ENCODE results near the gene NTNG1. TPM values are rescaled to one million over a fixed set of nuclear protein-coding genes. Genes with fewer than 3 reads are reported as not detected.
A peak's percentile ranks its signal among the peaks of the same experiment; 100 is the strongest.

The NTNG1 gene
- total RNA-seq, 1 donor from 2014 or later: 0.79 TPM

DNA sequence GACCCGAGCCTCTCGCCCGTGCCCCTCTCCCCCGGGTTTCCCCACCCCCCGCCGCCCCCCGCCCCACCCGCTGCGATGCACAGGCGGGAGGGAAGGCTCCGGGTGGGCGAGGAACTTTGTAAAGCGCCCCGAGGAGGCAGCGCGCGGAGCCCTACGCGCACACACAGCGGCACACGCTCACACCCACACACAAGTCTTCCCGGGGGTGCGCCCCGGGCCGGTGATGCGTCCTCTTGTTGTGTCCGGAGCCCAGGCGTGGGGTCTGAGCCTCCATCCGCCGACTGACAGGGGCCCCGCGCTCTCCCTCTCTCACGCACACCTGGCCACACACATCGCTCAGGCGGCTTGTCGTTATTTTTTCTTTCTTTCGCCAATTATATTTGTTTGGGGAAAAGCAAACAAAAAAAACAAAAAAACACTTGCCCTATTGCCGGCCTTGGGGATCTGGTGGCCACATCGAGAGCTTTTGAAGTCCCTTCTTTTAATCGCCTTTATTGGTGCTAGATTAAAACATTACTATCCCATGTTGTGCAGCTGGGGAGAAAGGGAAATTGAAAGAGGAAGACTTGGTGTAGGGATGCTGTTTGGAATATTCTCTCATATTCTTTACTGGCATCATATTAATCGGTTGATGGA is 770 bp downstream of the NTNG1 start:
- H3K4me1 Mint-ChIP-seq: peaks cover 10% of the 10 kb centered on the region
- Histone ChIP-seq H3K4me3 (peak overlapping the region; percentile 64), H3K36me3 (no peaks in the 10 kb centered on the region), H3F3A (ENCODE audit: low read depth) (no peaks in the 10 kb centered on the region), H4K20me1 (ENCODE audit: low read depth) (no peaks in the 10 kb centered on the region), H3K27ac (no peak overlapping the region), H3K4me1 (peaks cover 5% of the 10 kb centered on the region), H3K27me3 (peaks cover 42% of the 10 kb centered on the region), H2AFZ (replicated peaks) (peak overlapping the region; percentile 87), H3K9ac (no peak overlapping the region), H3K79me2 (ENCODE audit: low read depth) (no peaks in the 10 kb centered on the region), H3K9me3 (ENCODE audit: low read depth) (no peaks in the 10 kb centered on the region), H3K4me2 (peak overlapping the region; percentile 90)
- H3K4me3 Mint-ChIP-seq: peak overlapping the region; percentile 88
- H3K9me3 Mint-ChIP-seq: no peaks in the 10 kb centered on the region
- peak; percentile 61 for DNase-seq (ENCODE audit: low spot score)
- H3K27me3 Mint-ChIP-seq (ENCODE audit: insufficient read depth, low read depth): peaks cover 21% of the 10 kb centered on the region
- no peak for TF ChIP-seq EZH2phosphoT487 (IDR thresholded peaks at IDR 0.05)
- no peak for TF ChIP-seq EZH2 (IDR thresholded peaks at IDR 0.05)
- TF ChIP-seq, protein P1, sequence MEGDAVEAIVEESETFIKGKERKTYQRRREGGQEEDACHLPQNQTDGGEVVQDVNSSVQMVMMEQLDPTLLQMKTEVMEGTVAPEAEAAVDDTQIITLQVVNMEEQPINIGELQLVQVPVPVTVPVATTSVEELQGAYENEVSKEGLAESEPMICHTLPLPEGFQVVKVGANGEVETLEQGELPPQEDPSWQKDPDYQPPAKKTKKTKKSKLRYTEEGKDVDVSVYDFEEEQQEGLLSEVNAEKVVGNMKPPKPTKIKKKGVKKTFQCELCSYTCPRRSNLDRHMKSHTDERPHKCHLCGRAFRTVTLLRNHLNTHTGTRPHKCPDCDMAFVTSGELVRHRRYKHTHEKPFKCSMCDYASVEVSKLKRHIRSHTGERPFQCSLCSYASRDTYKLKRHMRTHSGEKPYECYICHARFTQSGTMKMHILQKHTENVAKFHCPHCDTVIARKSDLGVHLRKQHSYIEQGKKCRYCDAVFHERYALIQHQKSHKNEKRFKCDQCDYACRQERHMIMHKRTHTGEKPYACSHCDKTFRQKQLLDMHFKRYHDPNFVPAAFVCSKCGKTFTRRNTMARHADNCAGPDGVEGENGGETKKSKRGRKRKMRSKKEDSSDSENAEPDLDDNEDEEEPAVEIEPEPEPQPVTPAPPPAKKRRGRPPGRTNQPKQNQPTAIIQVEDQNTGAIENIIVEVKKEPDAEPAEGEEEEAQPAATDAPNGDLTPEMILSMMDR (IDR thresholded peaks at IDR 0.05): no peak
- H3K27ac Mint-ChIP-seq: no peak overlapping the region
- no peaks in the 10 kb centered on the region for H3K36me3 Mint-ChIP-seq

DNA sequence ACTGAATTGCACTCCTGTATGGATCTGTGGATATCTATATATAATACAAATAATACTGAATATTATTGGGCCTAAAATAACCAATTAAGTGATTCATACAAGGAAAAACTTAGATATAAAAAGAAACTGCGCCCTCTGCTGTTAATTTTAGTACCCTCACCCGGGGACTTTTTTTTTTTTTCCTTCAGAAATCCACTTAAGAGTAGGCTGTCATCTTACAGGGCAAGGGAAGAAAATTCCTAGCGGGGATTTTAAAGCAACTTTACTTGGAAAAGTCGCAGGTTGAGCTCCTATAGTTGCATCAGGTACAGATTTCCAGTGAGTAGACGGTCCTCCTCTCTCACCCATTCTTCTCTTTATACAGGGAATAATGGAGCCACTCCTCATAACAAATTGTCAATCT is 1.3 kb downstream of the NTNG1 start:
- Histone ChIP-seq H2AFZ (replicated peaks) (no peak overlapping the region), H3K4me3 (peak overlapping the region; percentile 64), H3K79me2 (ENCODE audit: low read depth) (no peaks in the 10 kb centered on the region), H3K9me3 (ENCODE audit: low read depth) (no peaks in the 10 kb centered on the region), H3K27ac (no peak overlapping the region), H3K4me2 (peak overlapping the region; percentile 90), H3K27me3 (peaks cover 42% of the 10 kb centered on the region), H3K36me3 (no peaks in the 10 kb centered on the region), H3F3A (ENCODE audit: low read depth) (no peaks in the 10 kb centered on the region), H4K20me1 (ENCODE audit: low read depth) (no peaks in the 10 kb centered on the region), H3K9ac (no peak overlapping the region), H3K4me1 (peaks cover 6% of the 10 kb centered on the region)
- no peak overlapping the region for H3K27ac Mint-ChIP-seq
- no peak for TF ChIP-seq EZH2phosphoT487 (IDR thresholded peaks at IDR 0.05)
- TF ChIP-seq, protein P1 (IDR thresholded peaks at IDR 0.05): peak; percentile 89
- no peaks in the 10 kb centered on the region for H3K36me3 Mint-ChIP-seq
- peaks cover 21% of the 10 kb centered on the region for H3K27me3 Mint-ChIP-seq (ENCODE audit: insufficient read depth, low read depth)
- peak overlapping the region; percentile 88 for H3K4me3 Mint-ChIP-seq
- H3K4me1 Mint-ChIP-seq: peaks cover 10% of the 10 kb centered on the region
- peak; percentile 52 for DNase-seq (ENCODE audit: low spot score)
- H3K9me3 Mint-ChIP-seq: no peaks in the 10 kb centered on the region

DNA sequence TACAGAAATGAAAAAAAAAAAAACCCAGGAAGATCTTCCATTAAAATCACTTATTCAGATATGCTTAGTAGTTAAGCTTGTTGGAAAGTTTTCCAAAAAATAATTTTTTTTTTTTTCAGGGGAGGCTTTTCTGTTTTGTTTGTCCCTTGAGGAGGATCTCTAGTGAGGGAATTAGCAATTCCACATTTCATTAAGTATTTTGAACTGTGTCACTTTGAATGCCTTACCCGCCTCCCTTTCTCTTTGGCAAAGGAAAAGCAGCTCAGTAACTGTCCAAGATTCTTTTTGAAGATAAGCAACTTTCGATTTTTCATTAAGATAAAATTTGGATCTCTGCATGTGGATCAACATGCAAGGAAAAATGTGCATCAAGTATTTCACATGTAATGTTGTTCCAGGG is 1.8 kb downstream of the NTNG1 start:
- peaks cover 21% of the 10 kb centered on the region for H3K27me3 Mint-ChIP-seq (ENCODE audit: insufficient read depth, low read depth)
- Histone ChIP-seq H3K36me3 (no peaks in the 10 kb centered on the region), H4K20me1 (ENCODE audit: low read depth) (no peaks in the 10 kb centered on the region), H3K4me3 (no peak overlapping the region), H3K4me2 (no peak overlapping the region), H3K4me1 (peaks cover 11% of the 10 kb centered on the region), H3F3A (ENCODE audit: low read depth) (no peaks in the 10 kb centered on the region), H3K27ac (no peak overlapping the region), H3K79me2 (ENCODE audit: low read depth) (no peaks in the 10 kb centered on the region), H3K9me3 (ENCODE audit: low read depth) (no peaks in the 10 kb centered on the region), H3K9ac (no peak overlapping the region), H3K27me3 (peaks cover 42% of the 10 kb centered on the region), H2AFZ (replicated peaks) (no peak overlapping the region)
- DNase-seq (ENCODE audit: low spot score): no peak
- peak overlapping the region; percentile 88 for H3K4me3 Mint-ChIP-seq
- H3K4me1 Mint-ChIP-seq: peaks cover 10% of the 10 kb centered on the region
- no peak overlapping the region for H3K27ac Mint-ChIP-seq
- TF ChIP-seq EZH2 (IDR thresholded peaks at IDR 0.05): no peak
- TF ChIP-seq EZH2phosphoT487 (IDR thresholded peaks at IDR 0.05): no peak
- TF ChIP-seq, protein P1 (IDR thresholded peaks at IDR 0.05): no peak
- H3K9me3 Mint-ChIP-seq: no peaks in the 10 kb centered on the region
- no peaks in the 10 kb centered on the region for H3K36me3 Mint-ChIP-seq

Measured in neural progenitor cell (in vitro differentiated cells).